Suprapubic skin (tissue), 4 donors: ENCODE data around the gene COG5. TPM values are rescaled to one million over a fixed set of nuclear protein-coding genes. Genes with fewer than 3 reads are reported as not detected.
"Not testable (repeated sequence)": the region's sequence is repeated elsewhere in the genome, so short reads cannot be mapped to it uniquely, and the experiment has no call there.

ENCODE experiments used
- DNase-seq, 2 donors: peaks; one replicate each; pipeline ENCODE4 v3.0.0-alpha.2; 2019; ENCODE audit warnings: low spot score in 2 of 2
- H3K27ac ChIP-seq: fragments of 200-600 bp; sonication (generic); one replicate; pipeline ENCODE4 v1.5.1; 2019
- H3K27me3 ChIP-seq: fragments of 200-600 bp; sonication (generic); one replicate; pipeline ENCODE4 v1.5.1; 2019
- H3K36me3 ChIP-seq: fragments of 200-600 bp; sonication (generic); one replicate; pipeline ENCODE4 v1.5.1; 2019
- H3K4me1 ChIP-seq: fragments of 200-600 bp; sonication (generic); one replicate; pipeline ENCODE4 v1.5.1; 2019
- H3K4me3 ChIP-seq: fragments of 200-600 bp; sonication (generic); one replicate; pipeline ENCODE4 v1.5.1; 2019; ENCODE audit warnings: mild to moderate bottlenecking
- H3K9me3 ChIP-seq: fragments of 200-600 bp; sonication (generic); one replicate; pipeline ENCODE4 v1.5.1; 2019
- CTCF ChIP-seq, 2 donors: fragments of 200-600 bp in 1 of 2; fragments of 450-650 bp in 1 of 2; sonication (generic) in 1 of 2; IDR thresholded peaks; one replicate each; pipeline ENCODE4 v1.5.1; 2016 to 2019; ENCODE audit warnings: antibody characterized with exemption in 2 of 2, mild to moderate bottlenecking in 1 of 2, moderate library complexity in 1 of 2
- EP300 ChIP-seq: sonication (generic); formaldehyde crosslinking; IDR thresholded peaks from one replicate; pipeline ENCODE4 v1.6.1; 2017; ENCODE audit warnings: antibody characterized with exemption
- POLR2A ChIP-seq, 2 donors: fragments of 450-650 bp; IDR thresholded peaks; one replicate each; pipeline ENCODE4 v1.6.1; 2017; ENCODE audit warnings: antibody characterized with exemption in 2 of 2, mild to moderate bottlenecking in 2 of 2, moderate library complexity in 2 of 2
- POLR2AphosphoS5 ChIP-seq, 3 donors: sonication (generic); formaldehyde crosslinking; IDR thresholded peaks; one replicate each; pipeline ENCODE4 v1.6.1; 2017; ENCODE audit warnings: antibody characterized with exemption in 3 of 3
- WGBS: methylation state at CpG from one replicate; pipeline ENCODE4 v1.1.5; 2018; 5-methylcytosine and 5-hydroxymethylcytosine counted together
- total RNA-seq, 4 donors: library from RNA; depleted of rRNA; stranded (reverse); fragments of >200 nt; gene quantifications; one replicate each; pipeline ENCODE4 v1.1.0, GENCODE V29; 2016

COG5 gene
- total RNA-seq, 4 donors from 2014 or later, result 31.1 to 60.1 (median 53.7) TPM

- H3K9me3 ChIP-seq, result no peaks in the 10 kb centered on the region
- DNase-seq, result no peak
- no peaks in the 10 kb centered on the region for H3K4me1 ChIP-seq
- no peak overlapping the region for H3K4me3 ChIP-seq
- no peak overlapping the region for H3K27ac ChIP-seq
- no peaks in the 10 kb centered on the region for H3K27me3 ChIP-seq
- TF ChIP-seq POLR2AphosphoS5 (IDR thresholded peaks at IDR 0.05) (no peak), POLR2A (IDR thresholded peaks at IDR 0.05) (no peak), CTCF (IDR thresholded peaks at IDR 0.05) (no peak), EP300 (no peak)
- H3K36me3 ChIP-seq, result no peaks in the 10 kb centered on the region
- 92% methylated on average over 5 of the region's 5 CpGs for WGBS
Observed at GRCh38 chr7:107254398-107254985, 309.2 kb downstream of the COG5 start.

GRCh38 chr7:107253599-107253998 lies 310.1 kb downstream of the COG5 start:
- Histone ChIP-seq H3K4me1 (no peaks in the 10 kb centered on the region), H3K36me3 (no peaks in the 10 kb centered on the region), H3K27me3 (no peaks in the 10 kb centered on the region), H3K4me3 (no peak overlapping the region), H3K9me3 (no peaks in the 10 kb centered on the region), H3K27ac (no peak overlapping the region)
- TF ChIP-seq POLR2AphosphoS5 (IDR thresholded peaks at IDR 0.05) (no peak), POLR2A (IDR thresholded peaks at IDR 0.05) (no peak), EP300 (no peak), CTCF (IDR thresholded peaks at IDR 0.05) (no peak)
- WGBS, result 87% methylated on average over 3 of the region's 3 CpGs
- DNase-seq, result no peak

- Histone ChIP-seq H3K4me3 (no peak overlapping the region), H3K4me1 (no peaks in the 10 kb centered on the region), H3K27me3 (no peaks in the 10 kb centered on the region), H3K9me3 (no peaks in the 10 kb centered on the region), H3K36me3 (peaks cover 7% of the 10 kb centered on the region), H3K27ac (no peak overlapping the region)
- no peak for TF ChIP-seq POLR2AphosphoS5 (IDR thresholded peaks at IDR 0.05)
- no peak for DNase-seq
- 85% methylated on average over 3 of the region's 3 CpGs for WGBS
Observed at GRCh38 chr7:107251963-107252362, 311.8 kb downstream of the COG5 start.

- Histone ChIP-seq H3K9me3 (no peaks in the 10 kb centered on the region), H3K4me3 (no peak overlapping the region), H3K4me1 (no peaks in the 10 kb centered on the region), H3K36me3 (peaks cover 22% of the 10 kb centered on the region), H3K27me3 (no peaks in the 10 kb centered on the region), H3K27ac (no peak overlapping the region)
- 96% methylated on average over 5 of the region's 5 CpGs for WGBS
- no peak for TF ChIP-seq POLR2AphosphoS5 (IDR thresholded peaks at IDR 0.05)
- no peak for TF ChIP-seq CTCF (IDR thresholded peaks at IDR 0.05)
- no peak for TF ChIP-seq POLR2A (IDR thresholded peaks at IDR 0.05)
- TF ChIP-seq EP300, result no peak
- DNase-seq, result no peak
Observed at GRCh38 chr7:107248551-107249316, 315.0 kb downstream of the COG5 start.

- WGBS, result 98% methylated on average over 3 of the region's 3 CpGs
- DNase-seq, H3K4me3 ChIP-seq, H3K27ac ChIP-seq, H3K27me3 ChIP-seq, H3K9me3 ChIP-seq, H3K4me1 ChIP-seq: not testable (repeated sequence)
- peaks cover 26% of the 10 kb centered on the region for H3K36me3 ChIP-seq
Observed at GRCh38 chr7:107246836-107247235, 316.9 kb downstream of the COG5 start.

- Histone ChIP-seq H3K27ac (no peak overlapping the region), H3K36me3 (peaks cover 26% of the 10 kb centered on the region), H3K27me3 (no peaks in the 10 kb centered on the region), H3K4me1 (no peaks in the 10 kb centered on the region), H3K4me3 (no peak overlapping the region), H3K9me3 (no peaks in the 10 kb centered on the region)
- DNase-seq, result no peak
- WGBS, result 98% methylated on average over 2 of the region's 2 CpGs
- no peak for TF ChIP-seq POLR2A (IDR thresholded peaks at IDR 0.05)
- no peak for TF ChIP-seq POLR2AphosphoS5 (IDR thresholded peaks at IDR 0.05)
- no peak for TF ChIP-seq EP300
- no peak for TF ChIP-seq CTCF (IDR thresholded peaks at IDR 0.05)
Observed at GRCh38 chr7:107244613-107245012, 319.1 kb downstream of the COG5 start.
